AG04449 (cell line): ENCODE measurements around the gene TRIM15.

ENCODE experiments used
- CTCF ChIA-PET: fragments of 350-600 bp; formaldehyde crosslinking; extraction: SDS; loops from one replicate; lab custom pipeline; 2021; ENCODE audit warnings: antibody characterized with exemption; lab: Yijun Ruan, JAX
- POLR2A ChIA-PET: fragments of 400-600, 350-600 bp; formaldehyde crosslinking; extraction: SDS; loops from one replicate; lab custom pipeline; 2020; ENCODE audit warnings: antibody characterized with exemption, inconsistent platforms; lab: Yijun Ruan, JAX
- DNase-seq: peaks from one replicate; pipeline ENCODE4 v3.0.0-alpha.2; 2010; ENCODE audit warnings: low read depth, low spot score
- H3K4me3 ChIP-seq: 2 replicates; pipeline ENCODE4 v1.5.1; 2011; ENCODE audit warnings: low read depth, mild to moderate bottlenecking, control low read depth, low read length
- CTCF ChIP-seq: IDR thresholded peaks from one replicate; pipeline ENCODE4 v1.5.1; 2011; ENCODE audit warnings: mild to moderate bottlenecking, moderate library complexity, low read length, control low read depth, inconsistent platforms; ENCODE audit not compliant: insufficient read depth; ENCODE audit errors: missing control alignments

Gene TRIM15

GRCh38 chr6:30127238-30128093 is 35.9 kb upstream of the TRIM15 start:
- CTCF ChIA-PET = interaction anchor here (0.8 to 4.8 kb wide), 5 partner anchors 21 to 305 kb away, joined by 3 to 49 read pairs (median 3); no protein-coding TSS in a partner anchor
- no peak for TF ChIP-seq CTCF
- H3K4me3 ChIP-seq = no peak overlapping the region
- DNase-seq = no peak
- POLR2A ChIA-PET = no interaction called here

- DNase-seq = no peak
- no peak for TF ChIP-seq CTCF
- no peak overlapping the region for H3K4me3 ChIP-seq
- ChIA-PET POLR2A (no interaction called here), CTCF (interaction anchor here (0.8 to 11.5 kb wide), 11 partner anchors 15 to 476 kb away, joined by 3 to 444 read pairs (median 4); partner anchors contain the start of gene TRIM31)
These were observed 33.8 kb upstream of the TRIM15 start for GRCh38 chr6:30129265-30130178.

- no peak overlapping the region for H3K4me3 ChIP-seq
- ChIA-PET CTCF (interaction anchor here (0.8 to 11.5 kb wide), 29 partner anchors 13 to 477 kb away, joined by 3 to 444 read pairs (median 4); partner anchors contain the start of genes TRIM10 and TRIM31), POLR2A (no interaction called here)
- TF ChIP-seq CTCF = no peak
- no peak for DNase-seq
These were observed 33.1 kb upstream of the TRIM15 start for GRCh38 chr6:30130179-30130679.

GRCh38 chr6:30130887-30131862 is 32.2 kb upstream of the TRIM15 start:
- DNase-seq = peak; percentile 51
- ChIA-PET CTCF (interaction anchor here (0.7 to 11.5 kb wide), 46 partner anchors 12 to 428 kb away, joined by 3 to 444 read pairs (median 4); partner anchors contain the start of genes TRIM10 and TRIM31), POLR2A (no interaction called here)
- TF ChIP-seq CTCF = peak; percentile 98
- H3K4me3 ChIP-seq = no peak overlapping the region

GRCh38 chr6:30131947-30132497 is 31.3 kb upstream of the TRIM15 start:
- no peak for TF ChIP-seq CTCF
- DNase-seq = no peak
- ChIA-PET CTCF (interaction anchor here (0.7 to 11.5 kb wide), 34 partner anchors 9 to 429 kb away, joined by 3 to 444 read pairs (median 5); partner anchors contain the start of genes POLR1H, TRIM10 and TRIM31), POLR2A (no interaction called here)
- H3K4me3 ChIP-seq = no peak overlapping the region
